Liver (tissue), 9 donors: ENCODE data around the gene CYBA. TPM values are rescaled to one million over a fixed set of nuclear protein-coding genes. Genes with fewer than 3 reads are reported as not detected.

ENCODE experiments used
- DNase-seq: peaks from one replicate; pipeline ENCODE4 v3.0.0-alpha.2; 2017; ENCODE audit warnings: low spot score
- H3K27ac ChIP-seq, 2 donors: one replicate each; pipeline ENCODE4 v1.7.0; 2013; ENCODE audit warnings: inconsistent platforms in 2 of 2, low read length in 2 of 2, control low read depth in 1 of 2, low read depth in 1 of 2, mild to moderate bottlenecking in 1 of 2
- H3K27me3 ChIP-seq, 4 donors: one replicate each; pipeline versions ENCODE4 v1.6.1 to v1.7.0; 2013; ENCODE audit warnings: low read length in 3 of 4, inconsistent platforms in 1 of 4, mild to moderate bottlenecking in 1 of 4, moderate library complexity in 1 of 4; ENCODE audit not compliant: control insufficient read depth in 4 of 4, insufficient read depth in 4 of 4
- H3K36me3 ChIP-seq, 4 donors: one replicate each; pipeline versions ENCODE4 v1.6.1 to v1.7.0; 2013; ENCODE audit warnings: low read length in 3 of 4, mild to moderate bottlenecking in 3 of 4, low read depth in 1 of 4, moderate library complexity in 1 of 4; ENCODE audit not compliant: control insufficient read depth in 4 of 4, insufficient read depth in 3 of 4
- H3K4me1 ChIP-seq, 4 donors: one replicate each; pipeline versions ENCODE4 v1.6.1 to v1.7.0; 2013; ENCODE audit warnings: low read length in 3 of 4, mild to moderate bottlenecking in 3 of 4, moderate library complexity in 1 of 4; ENCODE audit not compliant: control insufficient read depth in 4 of 4, insufficient read depth in 4 of 4
- H3K4me3 ChIP-seq, 3 donors: one replicate each; pipeline versions ENCODE4 v1.6.1 to v1.7.0; 2013; ENCODE audit warnings: low read length in 3 of 3, control low read depth in 1 of 3, low read depth in 1 of 3, mild to moderate bottlenecking in 1 of 3
- H3K9ac ChIP-seq, 2 donors: one replicate each; pipeline ENCODE4 v1.7.0; 2013; ENCODE audit warnings: low read length in 2 of 2, mild to moderate bottlenecking in 2 of 2, moderate library complexity in 2 of 2, control low read depth in 1 of 2, low read depth in 1 of 2
- H3K9me3 ChIP-seq, 4 donors: one replicate each; pipeline versions ENCODE4 v1.6.1 to v1.7.0; 2013; ENCODE audit warnings: low read length in 3 of 4; ENCODE audit not compliant: control insufficient read depth in 4 of 4
- ATF3 ChIP-seq: IDR thresholded peaks from 2 replicates; pipeline ENCODE4 v1.6.1; 2016; ENCODE audit warnings: antibody characterized with exemption
- CTCF ChIP-seq: fragments of 150-350 bp; IDR thresholded peaks from 2 replicates; pipeline ENCODE4 v1.5.1; 2017; ENCODE audit warnings: improper control_type of control experiment, low read depth, low read length; ENCODE audit not compliant: missing input control
- EGR1 ChIP-seq, 2 donors: IDR thresholded peaks; 2 replicates each; pipeline ENCODE4 v1.6.1; 2016 to 2018; ENCODE audit warnings: antibody characterized with exemption in 2 of 2, low read depth in 2 of 2
- FOXA1 ChIP-seq: IDR thresholded peaks from 2 replicates; pipeline ENCODE4 v1.6.1; 2016; ENCODE audit warnings: antibody characterized with exemption
- GABPA ChIP-seq, 2 donors: IDR thresholded peaks in 1 of 2; conservative IDR thresholded peaks in 1 of 2; 2 replicates each; pipeline ENCODE4 v1.6.1; 2016; ENCODE audit warnings: antibody characterized with exemption in 2 of 2, mild to moderate bottlenecking in 1 of 2, moderate library complexity in 1 of 2
- HNF4A ChIP-seq, 2 donors: conservative IDR thresholded peaks; 2 replicates each; pipeline ENCODE4 v1.6.1; 2016; ENCODE audit warnings: antibody characterized with exemption in 2 of 2, mild to moderate bottlenecking in 2 of 2
- HNF4G ChIP-seq: IDR thresholded peaks from 2 replicates; pipeline ENCODE4 v1.6.1; 2016; ENCODE audit warnings: antibody characterized with exemption
- JUND ChIP-seq, 2 donors: IDR thresholded peaks; 2 replicates each; pipeline ENCODE4 v1.6.1; 2016; ENCODE audit warnings: antibody characterized with exemption in 2 of 2
- MAX ChIP-seq: IDR thresholded peaks from 2 replicates; pipeline ENCODE4 v1.6.1; 2016; ENCODE audit warnings: antibody characterized with exemption
- NR2F2 ChIP-seq: IDR thresholded peaks from 2 replicates; pipeline ENCODE4 v1.6.1; 2016; ENCODE audit warnings: antibody characterized with exemption
- RAD21 ChIP-seq, 2 donors: IDR thresholded peaks; 2 replicates each; pipeline ENCODE4 v1.6.1; 2016; ENCODE audit warnings: antibody characterized with exemption in 2 of 2, mild to moderate bottlenecking in 2 of 2
- REST ChIP-seq: IDR thresholded peaks from 2 replicates; pipeline ENCODE4 v1.6.1; 2016; ENCODE audit warnings: antibody characterized with exemption, mild to moderate bottlenecking
- RXRA ChIP-seq, 2 donors: IDR thresholded peaks; 2 replicates each; pipeline ENCODE4 v1.6.1; 2017 to 2018; ENCODE audit warnings: antibody characterized with exemption in 2 of 2, mild to moderate bottlenecking in 1 of 2
- SP1 ChIP-seq: IDR thresholded peaks from 2 replicates; pipeline ENCODE4 v1.6.1; 2018; ENCODE audit warnings: antibody characterized with exemption, mild to moderate bottlenecking
- TAF1 ChIP-seq: conservative IDR thresholded peaks from 2 replicates; pipeline ENCODE4 v1.6.1; 2016; ENCODE audit warnings: antibody characterized with exemption, mild to moderate bottlenecking
- ZBTB33 ChIP-seq: IDR thresholded peaks from 2 replicates; pipeline ENCODE4 v1.6.1; 2016; ENCODE audit warnings: antibody characterized with exemption
- whole genome bisulfite sequencing: extraction: QIAGEN DNeasy Blood & Tissue Kit; methylation state at CpG from one replicate; pipeline ENCODE4 v1.1.7; 2013; 5-methylcytosine and 5-hydroxymethylcytosine counted together
- polyA plus RNA-seq, 2 donors: library from polyadenylated mRNA; stranded (reverse) in 1 of 2; unstranded in 1 of 2; fragments of 200-250 nt in 1 of 2; fragments of >200 nt in 1 of 2; fragmentation: Nextera tagmentation in 1 of 2; extraction: Ambion mirVana in 1 of 2; gene quantifications; one replicate each; pipeline versions ENCODE4 v1.2.1 to v1.2.3, GENCODE V29; 2013 to 2015
- total RNA-seq, 2 donors: library from RNA; depleted of rRNA; stranded (reverse); fragments of >200 nt; gene quantifications; one replicate each; pipeline ENCODE4 v1.2.3, GENCODE V29; 2014
- donor health status: healthy.
- donor health status: healthy.
- donor health status: healthy.
- donor health status: healthy.
- donor health status: healthy.

Gene CYBA
- total and polyA plus RNA-seq, 4 donors = 39.0 to 217 (median 52.6) TPM

- Histone ChIP-seq H3K27ac (no peak overlapping the region), H3K9ac (no peak overlapping the region), H3K4me3 (no peak overlapping the region), H3K4me1 (peaks cover 0 to 20% (median 18%) of the 10 kb centered on the region in 4 donors), H3K36me3 (peaks cover 4 to 43% (median 16%) of the 10 kb centered on the region in 4 donors), H3K9me3 (no peaks in the 10 kb centered on the region), H3K27me3 (no peaks in the 10 kb centered on the region)
- no peak for DNase-seq
- no peak for TF ChIP-seq JUND (IDR thresholded peaks at IDR 0.05)
- TF ChIP-seq EGR1 (IDR thresholded peaks at IDR 0.05; ENCODE audit: low read depth in 2 of 2) = no peak
- no peak for TF ChIP-seq GABPA (IDR thresholded peaks at IDR 0.05 in 1 of 2, conservative IDR thresholded peaks at IDR 0.05 in 1 of 2)
- no peak for TF ChIP-seq REST
- no peak for TF ChIP-seq SP1
- no peak for TF ChIP-seq HNF4G
- TF ChIP-seq CTCF = no peak
- no peak for TF ChIP-seq RXRA (IDR thresholded peaks at IDR 0.05)
- no peak for TF ChIP-seq ATF3
- no peak for TF ChIP-seq ZBTB33
- no peak for TF ChIP-seq MAX
- no peak for TF ChIP-seq RAD21 (IDR thresholded peaks at IDR 0.05)
- no peak for TF ChIP-seq NR2F2
- TF ChIP-seq FOXA1 = no peak
- no peak for TF ChIP-seq TAF1
- no peak for TF ChIP-seq HNF4A (conservative IDR thresholded peaks at IDR 0.05)
- 93% methylated on average over 17 of the region's 17 CpGs for WGBS
Measured at GRCh38 chr16:88606148-88606757, 44.6 kb downstream of the CYBA start.
